Neuron (in vitro differentiated cells): ENCODE measurements around the gene FLAD1.

Experiments used
- H2AFZ ChIP-seq: one replicate; pipeline ENCODE4 v1.6.1; 2013; ENCODE audit warnings: low read depth, mild to moderate bottlenecking, inconsistent platforms, low read length, moderate library complexity
- H3K27me3 ChIP-seq: one replicate; pipeline ENCODE4 v1.6.1; 2013; ENCODE audit warnings: low read length; ENCODE audit not compliant: insufficient read depth
- H3K36me3 ChIP-seq: one replicate; pipeline ENCODE4 v1.6.1; 2013; ENCODE audit warnings: low read length; ENCODE audit not compliant: insufficient read depth
- H3K4me1 ChIP-seq: one replicate; pipeline ENCODE4 v1.6.1; 2013; ENCODE audit warnings: low read length; ENCODE audit not compliant: insufficient read depth
- H3K4me3 ChIP-seq: 2 replicates; pipeline ENCODE4 v1.5.1; 2013; ENCODE audit warnings: mild to moderate bottlenecking, low read length, moderate library complexity
- H3K9me3 ChIP-seq: one replicate; pipeline ENCODE4 v1.6.1; 2013; ENCODE audit warnings: low read length

The FLAD1 gene

DNA sequence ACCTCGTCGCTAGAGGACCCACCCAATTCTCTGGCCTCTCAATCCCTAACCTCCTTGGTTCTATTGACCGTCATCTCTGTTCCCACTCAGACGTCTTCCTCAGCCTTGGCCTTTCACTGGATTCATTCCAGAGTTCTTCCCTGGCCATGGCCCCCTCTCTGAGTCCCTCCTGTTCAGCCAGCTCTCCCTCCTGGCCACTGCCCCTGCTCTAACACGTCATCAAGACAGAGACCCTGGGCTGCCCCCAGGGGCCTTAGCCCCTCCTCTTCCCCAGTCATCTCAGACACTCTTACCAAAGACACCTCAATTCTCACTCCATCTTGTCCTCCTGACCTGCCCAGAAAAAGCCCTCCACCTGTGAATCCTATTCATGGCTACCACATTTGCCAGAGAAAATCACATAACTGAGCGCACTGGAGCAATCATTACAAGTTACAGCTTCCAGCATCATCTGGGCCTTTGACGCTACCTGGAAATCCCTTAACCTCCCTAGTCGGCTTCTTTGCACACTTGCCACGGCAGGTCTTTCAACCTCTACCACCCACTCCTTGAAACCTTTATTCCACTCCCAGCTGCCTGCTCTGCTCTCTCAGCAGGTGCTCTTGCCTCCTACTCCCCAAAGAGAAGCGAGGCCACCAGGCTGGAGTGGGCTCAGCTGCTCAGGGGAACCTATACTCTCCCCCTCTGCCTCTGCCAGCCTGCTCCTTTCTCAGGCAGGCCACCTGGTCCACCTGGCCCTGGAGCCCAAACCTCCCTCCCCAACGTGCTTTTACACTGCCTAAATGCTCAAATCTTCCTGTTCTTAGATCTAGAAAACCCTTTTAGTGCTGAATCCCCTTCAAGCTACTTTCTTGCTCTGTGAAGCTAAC is 36.5 kb downstream of the FLAD1 start:
- H3K4me3 ChIP-seq = no peak overlapping the region
- no peaks in the 10 kb centered on the region for H3K9me3 ChIP-seq
- no peaks in the 10 kb centered on the region for H3K27me3 ChIP-seq
- peaks cover 23% of the 10 kb centered on the region for H3K4me1 ChIP-seq
- H3K36me3 ChIP-seq = peaks cover 5% of the 10 kb centered on the region
- no peak overlapping the region for H2AFZ ChIP-seq

GRCh38 chr1:155022136-155022926 is 39.2 kb downstream of the FLAD1 start:
- Histone ChIP-seq H3K4me1 (peaks cover 23% of the 10 kb centered on the region), H3K9me3 (no peaks in the 10 kb centered on the region)

DNA sequence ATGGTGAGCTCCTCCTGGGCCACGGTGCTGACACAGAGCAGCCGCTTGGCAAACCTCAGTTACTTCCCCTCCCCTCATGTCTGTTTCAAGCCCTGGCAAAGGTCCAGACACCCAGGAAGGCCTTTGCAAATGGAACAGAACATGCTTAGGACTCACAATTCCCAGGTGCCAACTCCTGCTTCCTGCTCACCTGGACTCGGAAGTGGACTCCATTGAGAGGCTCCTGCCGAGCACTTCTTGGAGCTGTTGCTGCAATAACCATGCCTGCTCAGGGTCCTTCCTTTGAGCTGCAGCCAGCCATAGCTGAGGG is 39.7 kb downstream of the FLAD1 start:
- no peak overlapping the region for H2AFZ ChIP-seq
- H3K36me3 ChIP-seq = no peaks in the 10 kb centered on the region
- peaks cover 20% of the 10 kb centered on the region for H3K4me1 ChIP-seq
- H3K27me3 ChIP-seq = no peaks in the 10 kb centered on the region
- no peak overlapping the region for H3K4me3 ChIP-seq
- no peaks in the 10 kb centered on the region for H3K9me3 ChIP-seq

More at GRCh38 chr1:155022136-155022926, 39.2 kb downstream of the FLAD1 start:
- no peak overlapping the region for H2AFZ ChIP-seq
- no peak overlapping the region for H3K4me3 ChIP-seq
- no peaks in the 10 kb centered on the region for H3K36me3 ChIP-seq
- no peaks in the 10 kb centered on the region for H3K27me3 ChIP-seq

GRCh38 chr1:155023627-155024026 is 40.5 kb downstream of the FLAD1 start:
- H3K27me3 ChIP-seq = no peaks in the 10 kb centered on the region
- H3K4me1 ChIP-seq = peaks cover 14% of the 10 kb centered on the region
- no peak overlapping the region for H3K4me3 ChIP-seq
- H2AFZ ChIP-seq = no peak overlapping the region
- H3K9me3 ChIP-seq = no peaks in the 10 kb centered on the region
- H3K36me3 ChIP-seq = no peaks in the 10 kb centered on the region

- Histone ChIP-seq H3K36me3 (no peaks in the 10 kb centered on the region), H3K9me3 (no peaks in the 10 kb centered on the region), H3K4me3 (no peak overlapping the region), H3K4me1 (peaks cover 7% of the 10 kb centered on the region), H2AFZ (no peak overlapping the region), H3K27me3 (no peaks in the 10 kb centered on the region)
Measured at GRCh38 chr1:155024315-155024714, 41.2 kb downstream of the FLAD1 start.

DNA sequence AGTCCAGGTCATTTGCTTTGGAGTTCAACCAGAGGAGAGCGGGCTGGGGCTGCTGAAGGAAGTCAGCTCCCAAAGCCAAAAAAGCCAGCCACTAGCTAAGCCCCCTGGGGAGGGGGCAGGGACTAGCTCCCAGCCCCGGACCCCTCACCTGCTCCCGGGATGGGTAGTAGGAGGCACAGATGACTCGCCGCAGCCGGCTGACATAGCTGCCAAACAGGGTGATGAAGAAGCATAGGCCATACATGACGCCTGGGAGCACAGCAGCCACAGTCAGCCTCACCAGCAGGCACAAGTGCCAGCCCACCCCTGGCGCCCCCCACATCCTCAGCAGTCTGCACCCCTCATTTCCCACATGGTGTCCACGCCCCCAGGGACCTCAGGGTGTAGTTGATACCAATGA is 43.0 kb downstream of the FLAD1 start:
- H3K9me3 ChIP-seq = no peaks in the 10 kb centered on the region
- no peak overlapping the region for H3K4me3 ChIP-seq
- H3K27me3 ChIP-seq = no peaks in the 10 kb centered on the region
- no peaks in the 10 kb centered on the region for H3K4me1 ChIP-seq
- H3K36me3 ChIP-seq = no peaks in the 10 kb centered on the region
- no peak overlapping the region for H2AFZ ChIP-seq

DNA sequence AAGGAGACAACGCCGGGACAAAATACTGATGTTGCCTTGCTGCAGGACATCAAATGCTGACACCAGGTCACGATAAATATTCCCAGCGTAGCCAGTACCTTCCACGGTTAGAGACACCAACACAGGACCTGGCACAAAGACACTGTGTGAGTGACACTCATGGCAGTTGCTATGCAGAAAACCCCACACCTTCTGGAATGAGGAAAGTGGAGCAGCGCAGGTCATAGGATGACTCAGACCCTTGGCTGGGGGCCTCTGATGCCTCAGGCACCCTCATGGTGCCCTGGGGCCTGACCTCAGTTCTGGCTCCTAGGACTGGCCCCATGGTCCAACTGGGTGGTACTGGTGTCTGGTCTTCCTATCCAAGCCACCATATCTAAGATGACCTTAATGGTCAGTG is 43.4 kb downstream of the FLAD1 start:
- no peak overlapping the region for H2AFZ ChIP-seq
- no peaks in the 10 kb centered on the region for H3K9me3 ChIP-seq
- no peaks in the 10 kb centered on the region for H3K36me3 ChIP-seq
- no peaks in the 10 kb centered on the region for H3K4me1 ChIP-seq
- H3K4me3 ChIP-seq = no peak overlapping the region
- no peaks in the 10 kb centered on the region for H3K27me3 ChIP-seq

GRCh38 chr1:155029513-155030242 is 46.5 kb downstream of the FLAD1 start:
- no peaks in the 10 kb centered on the region for H3K36me3 ChIP-seq
- no peaks in the 10 kb centered on the region for H3K9me3 ChIP-seq
- H3K4me3 ChIP-seq = no peak overlapping the region
- H3K4me1 ChIP-seq = no peaks in the 10 kb centered on the region
- H2AFZ ChIP-seq = no peak overlapping the region
- no peaks in the 10 kb centered on the region for H3K27me3 ChIP-seq

GRCh38 chr1:155030243-155030795 is 47.2 kb downstream of the FLAD1 start:
- Histone ChIP-seq H3K36me3 (no peaks in the 10 kb centered on the region), H3K4me3 (no peak overlapping the region), H3K4me1 (no peaks in the 10 kb centered on the region), H3K9me3 (no peaks in the 10 kb centered on the region), H2AFZ (no peak overlapping the region), H3K27me3 (no peaks in the 10 kb centered on the region)

- H3K36me3 ChIP-seq = no peaks in the 10 kb centered on the region
- H3K9me3 ChIP-seq = no peaks in the 10 kb centered on the region
- H2AFZ ChIP-seq = no peak overlapping the region
- H3K4me3 ChIP-seq = no peak overlapping the region
- H3K27me3 ChIP-seq = no peaks in the 10 kb centered on the region
- H3K4me1 ChIP-seq = no peaks in the 10 kb centered on the region
Measured at GRCh38 chr1:155030899-155031298, 47.8 kb downstream of the FLAD1 start.

- Histone ChIP-seq H3K36me3 (no peaks in the 10 kb centered on the region), H3K4me1 (no peaks in the 10 kb centered on the region), H2AFZ (no peak overlapping the region), H3K4me3 (no peak overlapping the region), H3K9me3 (no peaks in the 10 kb centered on the region), H3K27me3 (no peaks in the 10 kb centered on the region)
Measured at GRCh38 chr1:155032886-155033285, 49.7 kb downstream of the FLAD1 start.

DNA sequence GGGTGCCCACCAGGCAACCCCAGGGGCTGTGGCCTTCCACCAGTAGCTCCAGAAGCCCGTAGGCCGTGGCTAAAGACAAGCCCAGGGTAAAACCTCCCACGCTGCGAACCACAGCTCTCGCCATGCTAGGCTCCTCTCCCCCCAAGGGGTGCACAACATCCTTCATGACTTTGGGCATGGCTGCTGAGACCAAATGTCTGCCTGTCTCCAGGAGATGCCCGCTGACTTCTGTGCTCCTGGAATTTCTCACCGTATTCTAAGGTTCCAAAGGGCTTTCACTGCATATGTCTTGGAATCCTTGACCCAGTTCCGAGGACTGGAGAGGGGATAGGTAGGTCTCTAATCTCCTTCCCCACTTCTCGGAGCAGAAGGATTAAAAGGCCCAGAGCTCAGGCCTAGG is 50.4 kb downstream of the FLAD1 start, which contains the start of the genes DCST1 and DCST2:
DCST1 (plus strand) TSS at position 301 of the 400 bp plus-strand sequence. CDS start 213 bp downstream, outside the sequence.
DCST2 (minus strand) TSS at position 258 of the 400 bp plus-strand sequence; CDS start at position 178, 80 bp downstream.
- no peaks in the 10 kb centered on the region for H3K27me3 ChIP-seq
- H3K4me1 ChIP-seq = no peaks in the 10 kb centered on the region
- no peaks in the 10 kb centered on the region for H3K9me3 ChIP-seq
- no peak within 1 kb of the TSS for H3K4me3 ChIP-seq
- H3K36me3 ChIP-seq = no peaks in the 10 kb centered on the region
- H2AFZ ChIP-seq = no peak within 1 kb of the TSS
